HK-2 (cell line): ENCODE results near the gene LRP8.

Source experiments
- DNase-seq: peaks from one replicate; pipeline ENCODE4 v3.0.0-alpha.2; 2018; ENCODE audit not compliant: unreplicated experiment

The LRP8 gene

DNA sequence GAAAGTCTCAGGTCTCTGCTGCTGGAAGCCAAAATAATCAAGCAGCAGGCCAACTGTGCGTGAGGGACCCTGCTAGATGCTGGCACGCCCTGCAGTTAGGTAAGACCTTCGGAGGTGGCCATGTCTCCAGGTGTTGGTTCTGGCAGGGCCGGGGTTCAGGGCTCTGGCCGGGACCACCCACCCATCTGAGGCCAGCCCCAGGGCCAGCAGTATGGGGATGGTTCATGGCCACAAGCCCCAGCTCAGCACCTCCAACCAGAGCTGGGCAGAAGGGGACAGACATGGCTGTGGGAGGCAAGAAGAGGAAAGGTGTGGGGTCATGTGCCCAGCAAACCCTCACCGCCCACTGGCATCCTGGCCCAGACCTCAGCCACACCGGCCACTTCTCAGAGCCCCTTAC, 23.3 kb downstream of the LRP8 start:
- DNase-seq: no peak

DNA sequence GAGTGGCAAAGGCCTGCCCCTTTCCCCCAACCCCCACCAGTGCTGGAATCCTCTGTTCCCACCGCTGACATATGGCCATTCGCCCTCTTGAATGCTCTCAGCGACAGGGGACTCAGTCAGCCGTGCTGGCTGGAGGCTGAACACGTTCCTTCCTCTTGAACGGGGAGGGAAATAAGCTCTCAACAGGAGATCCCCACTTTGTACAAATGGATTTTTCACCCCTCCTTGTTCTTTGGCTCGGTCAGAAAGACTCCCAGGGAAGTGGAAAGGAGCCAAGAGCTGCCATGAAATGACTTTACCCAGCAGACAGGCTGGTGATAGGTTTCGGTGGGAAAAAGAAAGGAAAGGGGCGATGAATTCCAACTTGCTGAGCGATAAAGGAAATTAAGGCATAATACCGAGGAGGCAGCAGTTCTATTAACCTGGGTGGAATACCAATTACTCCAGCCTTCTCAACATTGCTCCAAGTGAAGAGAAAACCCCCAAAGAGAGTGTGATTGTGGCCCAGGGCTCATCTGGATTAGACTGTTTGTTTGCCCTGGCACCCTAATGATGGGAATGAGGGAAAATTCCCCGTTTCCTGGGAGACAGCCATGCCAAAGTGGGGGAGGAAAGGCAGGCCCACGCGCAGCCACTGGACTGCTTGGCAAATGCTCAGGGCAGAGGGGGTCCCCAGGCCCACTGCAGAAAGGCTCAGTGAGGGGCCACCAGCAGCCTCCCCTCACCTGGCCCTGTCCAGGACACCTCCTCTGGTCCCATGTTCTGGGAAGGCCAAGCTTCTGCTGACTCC, 23.9 kb downstream of the LRP8 start:
- no peak for DNase-seq

DNA sequence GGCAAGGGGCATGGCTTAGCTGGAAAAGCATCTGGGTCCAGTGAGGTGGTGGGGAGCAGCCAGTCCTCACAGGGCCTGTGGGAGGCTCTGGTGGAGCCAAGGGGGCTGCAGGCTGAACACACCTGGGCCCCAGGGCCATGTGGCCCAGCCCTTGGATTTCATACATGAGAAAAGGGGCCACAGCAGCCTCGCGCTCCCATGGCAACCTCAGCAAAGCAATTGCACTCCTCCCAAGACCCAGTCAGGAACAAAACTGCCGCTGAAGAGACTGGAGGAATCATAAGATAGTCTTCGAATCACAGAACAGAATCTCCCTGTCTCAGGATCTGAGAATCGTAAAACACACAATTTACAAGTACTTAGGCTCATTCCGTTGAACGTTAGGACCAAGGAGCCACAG, 24.6 kb downstream of the LRP8 start:
- DNase-seq: no peak

- DNase-seq: no peak
Observed at GRCh38 chr1:53299233-53299632, 28.6 kb downstream of the LRP8 start.

GRCh38 chr1:53298045-53298637, 29.7 kb downstream of the LRP8 start:
- DNase-seq: no peak

DNA sequence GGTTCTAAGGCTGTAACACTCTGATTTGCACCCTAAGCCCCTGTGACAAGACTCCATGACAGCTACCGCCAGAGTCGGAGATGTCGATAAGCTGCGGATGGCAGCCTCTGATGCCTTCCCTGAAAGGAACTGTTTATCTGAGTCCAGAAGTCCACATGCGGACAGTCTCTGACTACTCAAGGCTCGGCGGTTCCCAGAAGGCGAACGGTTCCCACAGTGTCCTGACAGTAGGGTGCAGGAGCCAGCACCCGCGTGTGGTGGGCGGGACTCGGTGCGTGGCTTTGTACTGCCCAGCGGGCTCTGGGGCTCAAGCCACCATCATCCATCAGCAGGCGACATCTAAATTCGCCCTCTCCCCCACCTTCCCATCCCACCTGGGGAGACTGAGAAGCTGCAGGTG, 30.7 kb downstream of the LRP8 start:
- no peak for DNase-seq

- no peak for DNase-seq
Observed at GRCh38 chr1:53296117-53296749, 31.6 kb downstream of the LRP8 start.

DNA sequence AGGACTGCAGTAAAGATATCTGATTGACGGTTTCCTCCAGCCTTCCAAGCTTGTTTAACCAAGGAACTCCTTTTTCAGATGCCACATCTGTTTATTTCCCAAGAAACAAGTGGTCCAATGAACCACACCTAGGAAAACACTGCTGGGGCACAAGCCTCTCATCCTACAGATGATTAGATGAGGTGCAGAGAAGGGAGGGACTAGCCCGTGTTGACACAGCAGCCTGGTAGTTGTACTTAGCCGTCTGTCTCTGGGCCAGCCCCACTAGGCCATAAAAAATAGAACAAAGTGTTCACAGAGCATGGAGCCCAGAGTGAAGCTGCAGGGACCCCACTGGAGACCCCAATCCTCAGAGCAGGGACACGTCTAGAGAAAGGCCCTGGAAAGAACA, 32.1 kb downstream of the LRP8 start:
- DNase-seq: no peak

GRCh38 chr1:53295295-53295694, 32.6 kb downstream of the LRP8 start:
- no peak for DNase-seq

DNA sequence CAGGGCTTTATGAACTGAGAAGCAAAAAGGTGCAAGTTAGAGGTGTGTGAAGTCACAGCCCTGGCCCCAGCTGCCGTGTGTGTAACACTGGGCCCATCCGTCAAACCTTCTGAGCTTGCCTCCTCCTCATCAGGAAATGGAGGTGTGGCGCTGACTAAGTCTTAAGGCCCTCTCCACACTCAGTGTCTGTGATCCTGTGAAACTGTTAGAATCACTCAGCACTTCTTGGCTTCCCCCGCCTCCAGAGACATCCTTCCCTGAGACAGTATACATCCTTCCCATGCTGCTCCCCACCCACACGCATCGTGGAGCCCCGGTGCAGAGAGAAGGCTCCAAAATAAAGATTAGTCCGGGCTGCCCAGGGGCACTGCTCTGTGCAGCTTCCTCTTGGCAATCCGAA, 33.3 kb downstream of the LRP8 start:
- peak; percentile 37 for DNase-seq

- DNase-seq: no peak
Observed at GRCh38 chr1:53294061-53294460, 33.8 kb downstream of the LRP8 start.

- DNase-seq: no peak
Observed at GRCh38 chr1:53293123-53293522, 34.7 kb downstream of the LRP8 start.

DNA sequence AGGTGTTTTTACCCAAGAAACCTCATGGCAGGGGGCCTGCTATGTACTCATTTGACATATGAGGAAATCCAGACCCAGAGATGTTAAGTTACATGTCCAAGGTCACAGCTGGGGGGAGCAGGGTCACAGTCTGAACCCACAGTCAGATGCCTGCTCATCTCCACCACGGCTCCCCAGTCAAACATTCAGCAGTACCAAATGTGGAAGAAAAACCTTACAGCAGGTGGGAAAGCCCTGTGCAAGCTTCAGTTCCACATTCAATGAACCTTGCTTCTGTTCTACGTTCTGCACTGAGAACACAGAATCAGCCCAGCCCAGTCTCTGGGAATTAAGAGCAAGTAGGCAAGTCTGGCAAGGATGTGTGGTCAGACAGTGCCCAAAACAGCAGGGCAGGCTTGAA, 35.2 kb downstream of the LRP8 start:
- no peak for DNase-seq

GRCh38 chr1:53291574-53291973, 36.3 kb downstream of the LRP8 start:
- DNase-seq: no peak

- no peak for DNase-seq
Observed at GRCh38 chr1:53288790-53289429, 39.0 kb downstream of the LRP8 start.

DNA sequence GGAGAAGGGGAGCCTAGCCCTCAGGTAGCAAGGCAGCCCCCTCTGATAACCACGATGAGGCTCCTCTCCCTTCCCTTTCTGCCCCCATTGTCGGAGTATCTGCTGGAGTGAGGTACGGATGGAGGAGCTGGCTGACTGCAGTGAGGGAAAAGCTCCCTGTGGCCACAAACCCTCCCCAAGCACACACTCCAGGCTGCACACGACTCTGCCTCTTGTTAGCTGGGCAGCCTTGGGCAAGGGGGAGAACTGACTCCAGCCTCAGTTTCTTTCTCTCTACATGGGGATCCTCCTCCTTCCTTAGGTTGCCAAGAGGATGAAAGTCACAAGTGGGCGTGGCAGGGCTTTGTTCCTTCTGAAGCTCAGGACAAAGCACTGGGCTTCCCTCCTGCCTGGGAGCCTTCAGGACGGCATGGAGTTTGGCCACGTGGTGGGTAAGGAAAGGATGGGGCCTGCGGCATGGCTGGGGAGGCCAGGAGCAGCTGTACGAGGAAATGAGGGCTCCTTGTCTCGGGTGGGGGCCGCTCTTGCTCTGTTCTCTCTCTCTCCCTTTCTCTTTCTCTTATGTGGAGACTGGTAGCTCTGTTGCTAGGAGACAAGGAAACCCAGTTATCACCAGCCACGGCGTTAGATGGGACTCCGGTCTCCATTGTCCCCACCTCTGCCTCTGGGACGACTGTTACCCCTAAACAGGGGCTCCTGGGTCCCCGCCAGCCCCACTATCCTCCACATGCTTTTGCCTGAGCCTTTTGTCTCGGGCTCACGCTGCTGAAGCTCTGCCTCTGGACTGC, 39.7 kb downstream of the LRP8 start:
- no peak for DNase-seq

- DNase-seq: no peak
Observed at GRCh38 chr1:53286955-53287354, 40.9 kb downstream of the LRP8 start.

- DNase-seq: no peak
Observed at GRCh38 chr1:53285969-53286760, 41.7 kb downstream of the LRP8 start.

- DNase-seq: no peak
Observed at GRCh38 chr1:53285546-53285945, 42.3 kb downstream of the LRP8 start.

GRCh38 chr1:53284224-53285020, 43.4 kb downstream of the LRP8 start:
- no peak for DNase-seq
